HEK293 (cell line): Measurements from ENCODE around the gene BCS1L.

Source experiments
- CTCF ChIA-PET: fragments of 350-600 bp; formaldehyde crosslinking; extraction: SDS; loops from one replicate; lab custom pipeline; 2021; ENCODE audit warnings: antibody characterized with exemption; lab: Yijun Ruan, JAX
- POLR2A ChIA-PET: fragments of 300-600 bp; formaldehyde crosslinking; extraction: SDS; loops from one replicate; lab custom pipeline; 2020; ENCODE audit warnings: antibody characterized with exemption, inconsistent platforms; lab: Yijun Ruan, JAX
- H3K27ac ChIP-seq: fragments of 200-500 bp; sonication (Bioruptor generic); 2 replicates; pipeline ENCODE4 v1.5.1; 2014; ENCODE audit warnings: low read depth, low read length, control low read depth, inconsistent platforms; ENCODE audit errors: extremely low read depth
- H3K36me3 ChIP-seq, 2 experiments: fragments of 200-500 bp in 1 of 2; sonication (Bioruptor generic) in 1 of 2; 1 replicate in 1 of 2; 2 replicates in 1 of 2; pipeline ENCODE4 v1.5.1; 2014 to 2017; ENCODE audit warnings: inconsistent platforms in 2 of 2, low read length in 2 of 2; ENCODE audit not compliant: control insufficient read depth in 2 of 2, insufficient read depth in 1 of 2
- H3K4me1 ChIP-seq: fragments of 200-500 bp; sonication (Bioruptor generic); 2 replicates; pipeline ENCODE4 v1.5.1; 2014; ENCODE audit warnings: mild to moderate bottlenecking, low read length, inconsistent platforms; ENCODE audit not compliant: control insufficient read depth, insufficient read depth
- H3K4me3 ChIP-seq: 2 replicates; pipeline ENCODE4 v1.5.1; 2011; ENCODE audit warnings: low read depth, mild to moderate bottlenecking, control low read depth, low read length, moderate library complexity
- H3K9me3 ChIP-seq: fragments of 200-500 bp; sonication (Bioruptor generic); 2 replicates; pipeline ENCODE4 v1.5.1; 2014; ENCODE audit warnings: low read depth, low read length, inconsistent platforms; ENCODE audit not compliant: control insufficient read depth, insufficient read depth
- EGR2 ChIP-seq: fragments of 450-650 bp; formaldehyde crosslinking; IDR thresholded peaks from 2 replicates; pipeline ENCODE4 v1.5.1; 2016; ENCODE audit warnings: low read depth, missing biosample characterization, missing genetic modification characterization
- GLIS1 ChIP-seq: fragments of 450-650 bp; formaldehyde crosslinking; IDR thresholded peaks from 2 replicates; pipeline ENCODE4 v1.5.1; 2016; ENCODE audit warnings: missing biosample characterization, missing genetic modification characterization
- KLF16 ChIP-seq: fragments of 450-650 bp; formaldehyde crosslinking; IDR thresholded peaks from 2 replicates; pipeline ENCODE4 v1.5.1; 2017; ENCODE audit warnings: missing biosample characterization, missing genetic modification characterization
- KLF8 ChIP-seq: fragments of 450-650 bp; formaldehyde crosslinking; IDR thresholded peaks from 2 replicates; pipeline ENCODE4 v1.5.1; 2016; ENCODE audit warnings: missing biosample characterization, missing genetic modification characterization
- MEIS1 ChIP-seq: sonication (generic); formaldehyde crosslinking; IDR thresholded peaks from 2 replicates; pipeline ENCODE4 v1.8.1; 2022; ENCODE audit warnings: missing genetic modification reagents, mild to moderate bottlenecking, borderline replicate concordance
- MZF1 ChIP-seq: fragments of 450-650 bp; formaldehyde crosslinking; IDR thresholded peaks from 2 replicates; pipeline ENCODE4 v1.5.1; 2017; ENCODE audit warnings: missing biosample characterization, missing genetic modification characterization, borderline replicate concordance
- PATZ1 ChIP-seq: fragments of 450-650 bp; formaldehyde crosslinking; IDR thresholded peaks from 2 replicates; pipeline ENCODE4 v1.5.1; 2016; ENCODE audit warnings: missing biosample characterization, missing genetic modification characterization
- SP3 ChIP-seq: fragments of 450-650 bp; formaldehyde crosslinking; IDR thresholded peaks from 2 replicates; pipeline ENCODE4 v1.5.1; 2016; ENCODE audit warnings: missing biosample characterization, missing genetic modification characterization
- YY1 ChIP-seq: fragments of 450-650 bp; formaldehyde crosslinking; IDR thresholded peaks from 2 replicates; pipeline ENCODE4 v1.5.1; 2018; ENCODE audit warnings: missing biosample characterization, missing genetic modification characterization
- ZBTB11 ChIP-seq: fragments of 450-650 bp; formaldehyde crosslinking; conservative IDR thresholded peaks from 2 replicates; pipeline ENCODE4 v1.5.1; 2016; ENCODE audit warnings: low read depth, missing biosample characterization, missing genetic modification characterization
- ZBTB20 ChIP-seq: fragments of 450-650 bp; formaldehyde crosslinking; IDR thresholded peaks from 2 replicates; pipeline ENCODE4 v1.5.1; 2016; ENCODE audit warnings: missing biosample characterization, missing genetic modification characterization
- ZBTB21 ChIP-seq: fragments of 450-650 bp; formaldehyde crosslinking; IDR thresholded peaks from 2 replicates; pipeline ENCODE4 v1.5.1; 2017; ENCODE audit warnings: missing biosample characterization, missing genetic modification characterization
- ZBTB48 ChIP-seq: fragments of 450-650 bp; formaldehyde crosslinking; IDR thresholded peaks from 2 replicates; pipeline ENCODE4 v1.5.1; 2016; ENCODE audit warnings: missing biosample characterization, missing genetic modification characterization
- ZEB2 ChIP-seq: fragments of 450-650 bp; formaldehyde crosslinking; IDR thresholded peaks from 2 replicates; pipeline ENCODE4 v1.5.1; 2016; ENCODE audit warnings: missing biosample characterization, missing genetic modification characterization
- ZFHX2 ChIP-seq: fragments of 450-650 bp; formaldehyde crosslinking; conservative IDR thresholded peaks from 2 replicates; pipeline ENCODE4 v1.5.1; 2016; ENCODE audit warnings: missing biosample characterization, missing genetic modification characterization
- ZNF138 ChIP-seq: fragments of 450-650 bp; formaldehyde crosslinking; IDR thresholded peaks from 2 replicates; pipeline ENCODE4 v1.5.1; 2016; ENCODE audit warnings: missing biosample characterization, missing genetic modification characterization, borderline replicate concordance
- ZNF16 ChIP-seq: fragments of 450-650 bp; formaldehyde crosslinking; IDR thresholded peaks from 2 replicates; pipeline ENCODE4 v1.5.1; 2016; ENCODE audit warnings: low read depth, missing biosample characterization, missing genetic modification characterization
- ZNF19 ChIP-seq: fragments of 450-650 bp; formaldehyde crosslinking; IDR thresholded peaks from 2 replicates; pipeline ENCODE4; 2016; ENCODE audit warnings: missing biosample characterization, missing genetic modification characterization, low read depth
- ZNF23 ChIP-seq: fragments of 450-650 bp; formaldehyde crosslinking; IDR thresholded peaks from 2 replicates; pipeline ENCODE4 v1.5.1; 2016; ENCODE audit warnings: missing biosample characterization, missing genetic modification characterization, borderline replicate concordance
- ZNF280C ChIP-seq: fragments of 450-650 bp; formaldehyde crosslinking; IDR thresholded peaks from 2 replicates; pipeline ENCODE4 v1.5.1; 2016; ENCODE audit warnings: missing biosample characterization, missing genetic modification characterization
- ZNF394 ChIP-seq: fragments of 450-650 bp; formaldehyde crosslinking; IDR thresholded peaks from 2 replicates; pipeline ENCODE4 v1.5.1; 2016; ENCODE audit warnings: missing biosample characterization, missing genetic modification characterization, mild to moderate bottlenecking, moderate library complexity, borderline replicate concordance
- ZNF426 ChIP-seq: fragments of 450-650 bp; formaldehyde crosslinking; IDR thresholded peaks from 2 replicates; pipeline ENCODE4 v1.5.1; 2017; ENCODE audit warnings: missing biosample characterization, missing genetic modification characterization, mild to moderate bottlenecking, inconsistent platforms, moderate library complexity
- ZNF514 ChIP-seq: fragments of 450-650 bp; formaldehyde crosslinking; IDR thresholded peaks from 2 replicates; pipeline ENCODE4 v1.5.1; 2016; ENCODE audit warnings: missing biosample characterization, missing genetic modification characterization
- ZNF677 ChIP-seq: fragments of 450-650 bp; IDR thresholded peaks from 2 replicates; pipeline ENCODE4 v1.5.0; 2018; ENCODE audit warnings: missing biosample characterization, mild to moderate bottlenecking, missing genetic modification characterization, moderate library complexity
- ZNF837 ChIP-seq: fragments of 450-650 bp; formaldehyde crosslinking; IDR thresholded peaks from 2 replicates; pipeline ENCODE4 v1.5.1; 2016; ENCODE audit warnings: missing biosample characterization, missing genetic modification characterization
- ZNF843 ChIP-seq: fragments of 450-650 bp; formaldehyde crosslinking; IDR thresholded peaks from 2 replicates; pipeline ENCODE4 v1.5.1; 2016; ENCODE audit warnings: missing biosample characterization, missing genetic modification characterization
- ZXDB ChIP-seq: fragments of 450-650 bp; formaldehyde crosslinking; IDR thresholded peaks from 2 replicates; pipeline ENCODE4 v1.5.1; 2016; ENCODE audit warnings: missing biosample characterization, missing genetic modification characterization

BCS1L gene

GRCh38 chr2:218671097-218671653, 11.7 kb downstream of the BCS1L start (continued):
- TF ChIP-seq ZNF677 (no peak), ZBTB21 (no peak), MEIS1 (no peak), ZNF19 (no peak), ZBTB20 (tag by site-specific recombination) (no peak), ZNF23 (tag by site-specific recombination) (no peak)

GRCh38 chr2:218671654-218672566, 12.4 kb downstream of the BCS1L start, which contains the start of the genes RNF25 and STK36:
TSS of gene RNF25 (minus strand) at chr2:218672002. CDS start at chr2:218671970, 32 bp downstream.
TSS of gene STK36 (plus strand) at chr2:218672086. CDS start at chr2:218672830, 744 bp downstream.
- no peaks in the 10 kb centered on the region for H3K4me1 ChIP-seq
- POLR2A ChIA-PET, result interaction anchor here (0.9 to 4.2 kb wide), 8 partner anchors 11 to 402 kb away, joined by 3 to 62 read pairs (median 4); partner anchors contain the start of genes AAMP, BCS1L, PLCD4 and PNKD
- CTCF ChIA-PET, result interaction anchor here (0.6 to 3.9 kb wide), 14 partner anchors 12 to 614 kb away, joined by 3 to 26 read pairs (median 4); partner anchors contain the start of genes BCS1L and ZNF142
- H3K27ac ChIP-seq, result peak within 1 kb of the TSS; percentile 54
- no peaks in the 10 kb centered on the region for H3K9me3 ChIP-seq
- H3K36me3 ChIP-seq, result peaks cover 14 to 60% of the 10 kb centered on the region in 2 experiments
- peak within 1 kb of the TSS; percentile 94 for H3K4me3 ChIP-seq
- 0 out of 2 replicates have a peak, but pooled peaks have one; percentile 36 for TF ChIP-seq ZEB2 (tag by site-specific recombination)
- TF ChIP-seq ZXDB (tag by site-specific recombination), result peak; percentile 68
- 0 out of 2 replicates have a peak, but pooled peaks have one; percentile 12 for TF ChIP-seq ZNF394 (tag by site-specific recombination)
- TF ChIP-seq ZNF19, result no peak
- TF ChIP-seq ZNF16 (tag by site-specific recombination), result no peak
- no peak for TF ChIP-seq ZNF514 (tag by site-specific recombination)
- TF ChIP-seq ZNF426 (tag by site-specific recombination), result no peak
- peak; percentile 21; the same call in 1 of the 2 replicates for TF ChIP-seq KLF16 (tag by site-specific recombination)
- peak; percentile 24; the same call in 1 of the 2 replicates for TF ChIP-seq ZFHX2
- no peak for TF ChIP-seq MZF1 (tag by site-specific recombination)
- peak; percentile 97 for TF ChIP-seq ZBTB11 (tag by site-specific recombination)
- TF ChIP-seq ZBTB48 (tag by site-specific recombination), result peak; percentile 41; the same call in 1 of the 2 replicates
- no peak for TF ChIP-seq ZNF843 (tag by site-specific recombination)
- TF ChIP-seq GLIS1, result peak; percentile 18; the same call in 1 of the 2 replicates
- peak; percentile 42; the same call in 1 of the 2 replicates for TF ChIP-seq KLF8 (tag by site-specific recombination)
- peak; percentile 25; the same call in 1 of the 2 replicates for TF ChIP-seq SP3 (tag by site-specific recombination)
- TF ChIP-seq YY1 (tag by site-specific recombination), result peak; percentile 73; the same call in 1 of the 2 replicates
- no peak for TF ChIP-seq ZNF837 (tag by site-specific recombination)
- TF ChIP-seq ZNF280C, result no peak
- no peak for TF ChIP-seq ZNF138
- peak; percentile 30; the same call in 1 of the 2 replicates for TF ChIP-seq EGR2
- peak; percentile 69 for TF ChIP-seq PATZ1 (tag by site-specific recombination)
